ENCODE results near the gene MYCBP.

MYCBP gene

DNA sequence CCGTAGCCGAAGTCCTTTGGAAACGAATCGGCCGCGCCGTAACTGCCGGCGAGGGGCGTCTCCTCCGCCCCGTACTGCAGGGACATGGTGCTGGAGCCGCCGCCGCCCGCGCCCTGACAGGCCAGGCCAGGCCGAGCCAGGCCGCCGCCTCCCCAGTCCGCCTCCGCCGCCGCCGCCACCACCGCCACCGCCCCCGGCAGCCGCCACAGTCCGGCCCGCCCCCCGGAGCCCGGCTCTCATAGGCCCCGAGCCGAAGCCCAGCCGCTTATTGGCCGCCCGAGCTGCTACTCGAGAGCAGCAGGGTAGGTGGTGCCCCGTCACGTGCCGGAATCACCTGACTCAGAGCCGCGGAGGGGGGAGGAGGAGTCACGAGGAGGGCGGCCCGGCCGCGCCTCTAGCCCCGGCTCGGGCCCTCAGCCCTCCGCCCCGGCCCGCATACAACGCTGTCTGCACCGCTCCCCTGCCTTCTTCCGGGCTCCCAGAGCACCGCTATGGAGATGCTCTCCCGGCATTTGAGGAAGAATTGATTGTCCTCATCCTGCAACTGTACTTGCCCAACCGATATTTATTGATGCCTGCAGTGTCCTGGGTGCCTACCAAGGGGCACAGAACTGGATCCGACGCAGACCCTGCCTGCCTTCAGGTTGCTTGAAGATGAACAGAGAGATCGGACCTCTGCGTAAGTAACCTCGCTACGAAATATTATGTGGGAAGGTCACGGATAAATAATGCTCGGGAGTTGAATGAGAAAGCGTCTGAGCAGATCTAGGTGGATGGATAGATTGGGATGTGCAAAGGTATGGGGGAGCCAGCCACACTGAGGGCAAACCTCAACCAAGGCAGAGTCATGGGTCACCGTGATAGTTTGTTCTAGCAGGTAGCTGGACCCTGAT is 13.3 kb downstream of the MYCBP start, which contains the start of gene RRAGC:
TSS of gene RRAGC (minus strand) at position 212 of the 893 bp plus-strand sequence. CDS start at position 86, 126 bp downstream.
- TF ChIP-seq, protein P1, sequence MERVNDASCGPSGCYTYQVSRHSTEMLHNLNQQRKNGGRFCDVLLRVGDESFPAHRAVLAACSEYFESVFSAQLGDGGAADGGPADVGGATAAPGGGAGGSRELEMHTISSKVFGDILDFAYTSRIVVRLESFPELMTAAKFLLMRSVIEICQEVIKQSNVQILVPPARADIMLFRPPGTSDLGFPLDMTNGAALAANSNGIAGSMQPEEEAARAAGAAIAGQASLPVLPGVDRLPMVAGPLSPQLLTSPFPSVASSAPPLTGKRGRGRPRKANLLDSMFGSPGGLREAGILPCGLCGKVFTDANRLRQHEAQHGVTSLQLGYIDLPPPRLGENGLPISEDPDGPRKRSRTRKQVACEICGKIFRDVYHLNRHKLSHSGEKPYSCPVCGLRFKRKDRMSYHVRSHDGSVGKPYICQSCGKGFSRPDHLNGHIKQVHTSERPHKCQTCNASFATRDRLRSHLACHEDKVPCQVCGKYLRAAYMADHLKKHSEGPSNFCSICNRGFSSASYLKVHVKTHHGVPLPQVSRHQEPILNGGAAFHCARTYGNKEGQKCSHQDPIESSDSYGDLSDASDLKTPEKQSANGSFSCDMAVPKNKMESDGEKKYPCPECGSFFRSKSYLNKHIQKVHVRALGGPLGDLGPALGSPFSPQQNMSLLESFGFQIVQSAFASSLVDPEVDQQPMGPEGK (CRISPR knock-in tag; IDR thresholded peaks at IDR 0.05; ENCODE audit: borderline replicate concordance), result no peak
- TF ChIP-seq ARNTL (CRISPR knock-in tag; IDR thresholded peaks at IDR 0.05; ENCODE audit: borderline replicate concordance, low read depth), result peak; percentile 88; the same call in 1 of the 2 replicates
- TF ChIP-seq, protein P2, sequence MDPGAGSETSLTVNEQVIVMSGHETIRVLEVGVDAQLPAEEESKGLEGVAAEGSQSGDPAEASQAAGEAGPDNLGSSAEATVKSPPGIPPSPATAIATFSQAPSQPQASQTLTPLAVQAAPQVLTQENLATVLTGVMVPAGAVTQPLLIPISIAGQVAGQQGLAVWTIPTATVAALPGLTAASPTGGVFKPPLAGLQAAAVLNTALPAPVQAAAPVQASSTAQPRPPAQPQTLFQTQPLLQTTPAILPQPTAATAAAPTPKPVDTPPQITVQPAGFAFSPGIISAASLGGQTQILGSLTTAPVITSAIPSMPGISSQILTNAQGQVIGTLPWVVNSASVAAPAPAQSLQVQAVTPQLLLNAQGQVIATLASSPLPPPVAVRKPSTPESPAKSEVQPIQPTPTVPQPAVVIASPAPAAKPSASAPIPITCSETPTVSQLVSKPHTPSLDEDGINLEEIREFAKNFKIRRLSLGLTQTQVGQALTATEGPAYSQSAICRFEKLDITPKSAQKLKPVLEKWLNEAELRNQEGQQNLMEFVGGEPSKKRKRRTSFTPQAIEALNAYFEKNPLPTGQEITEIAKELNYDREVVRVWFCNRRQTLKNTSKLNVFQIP (CRISPR knock-in tag; IDR thresholded peaks at IDR 0.05; ENCODE audit: borderline replicate concordance, low read depth), result no peak
- TF ChIP-seq, protein P3, sequence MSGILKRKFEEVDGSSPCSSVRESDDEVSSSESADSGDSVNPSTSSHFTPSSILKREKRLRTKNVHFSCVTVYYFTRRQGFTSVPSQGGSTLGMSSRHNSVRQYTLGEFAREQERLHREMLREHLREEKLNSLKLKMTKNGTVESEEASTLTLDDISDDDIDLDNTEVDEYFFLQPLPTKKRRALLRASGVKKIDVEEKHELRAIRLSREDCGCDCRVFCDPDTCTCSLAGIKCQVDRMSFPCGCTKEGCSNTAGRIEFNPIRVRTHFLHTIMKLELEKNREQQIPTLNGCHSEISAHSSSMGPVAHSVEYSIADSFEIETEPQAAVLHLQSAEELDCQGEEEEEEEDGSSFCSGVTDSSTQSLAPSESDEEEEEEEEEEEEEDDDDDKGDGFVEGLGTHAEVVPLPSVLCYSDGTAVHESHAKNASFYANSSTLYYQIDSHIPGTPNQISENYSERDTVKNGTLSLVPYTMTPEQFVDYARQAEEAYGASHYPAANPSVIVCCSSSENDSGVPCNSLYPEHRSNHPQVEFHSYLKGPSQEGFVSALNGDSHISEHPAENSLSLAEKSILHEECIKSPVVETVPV (CRISPR knock-in tag; IDR thresholded peaks at IDR 0.05), result no peak
- peak; percentile 98 for ATAC-seq

DNA sequence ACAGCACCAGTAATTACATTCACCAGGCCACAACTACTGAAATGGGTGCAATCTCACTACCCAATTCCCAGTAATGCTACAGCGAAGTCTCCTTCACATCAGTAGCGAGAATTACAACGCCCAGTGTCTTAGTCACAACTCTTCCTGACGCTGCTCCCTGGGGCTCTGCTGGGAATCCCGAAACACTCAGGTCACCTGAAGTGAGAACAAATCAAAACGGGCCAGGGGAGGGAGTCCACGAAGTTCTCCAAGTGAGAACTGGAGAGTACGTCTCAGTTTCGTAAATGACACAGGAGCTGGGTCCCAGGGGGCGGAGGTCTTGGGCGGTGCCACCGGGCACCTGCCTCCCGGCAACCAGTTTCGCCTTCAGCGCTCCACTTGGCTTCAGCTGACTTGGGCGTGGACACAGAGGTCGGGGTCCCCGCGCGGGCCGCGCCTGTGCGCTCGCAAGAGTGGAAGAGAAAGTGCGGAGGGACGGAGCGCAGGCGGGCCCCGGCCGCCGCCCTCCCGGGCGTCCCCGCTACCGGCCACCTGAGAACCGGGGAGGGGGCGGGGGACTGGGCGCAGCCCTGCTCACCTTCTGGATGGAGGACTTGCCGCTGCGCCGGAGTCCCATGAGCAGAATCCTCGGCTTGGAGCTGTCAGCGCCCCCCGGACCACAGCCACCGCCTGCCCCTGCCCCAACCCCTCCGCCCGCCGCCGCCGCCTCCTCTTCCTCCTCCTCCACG is 14.2 kb downstream of the MYCBP start:
- no peak for TF ChIP-seq ZFP30 (CRISPR knock-in tag; IDR thresholded peaks at IDR 0.05)
- no peak for TF ChIP-seq RARB (CRISPR knock-in tag; IDR thresholded peaks at IDR 0.05)
- no peak for TF ChIP-seq ZC3H10 (CRISPR knock-in tag; IDR thresholded peaks at IDR 0.05)
- TF ChIP-seq ARNTL (CRISPR knock-in tag; IDR thresholded peaks at IDR 0.05; ENCODE audit: borderline replicate concordance, low read depth), result no peak
- TF ChIP-seq GLIS3 (CRISPR knock-in tag; IDR thresholded peaks at IDR 0.05), result no peak
- no peak for TF ChIP-seq BACH2 (CRISPR knock-in tag; IDR thresholded peaks at IDR 0.05; ENCODE audit: borderline replicate concordance)
- no peak for TF ChIP-seq PPARA (CRISPR knock-in tag; IDR thresholded peaks at IDR 0.05; ENCODE audit: borderline replicate concordance)
- TF ChIP-seq TCF4 (CRISPR knock-in tag; IDR thresholded peaks at IDR 0.05; ENCODE audit: borderline replicate concordance), result no peak
- TF ChIP-seq, protein P3 (CRISPR knock-in tag; IDR thresholded peaks at IDR 0.05), result no peak
- TF ChIP-seq ESRRG (CRISPR knock-in tag; IDR thresholded peaks at IDR 0.05), result no peak
- TF ChIP-seq ZFP3 (CRISPR knock-in tag; IDR thresholded peaks at IDR 0.05), result no peak
- TF ChIP-seq CSDC2 (CRISPR knock-in tag; IDR thresholded peaks at IDR 0.05), result no peak
- TF ChIP-seq, protein P2 (CRISPR knock-in tag; IDR thresholded peaks at IDR 0.05; ENCODE audit: borderline replicate concordance, low read depth), result no peak
- TF ChIP-seq, protein P4, sequence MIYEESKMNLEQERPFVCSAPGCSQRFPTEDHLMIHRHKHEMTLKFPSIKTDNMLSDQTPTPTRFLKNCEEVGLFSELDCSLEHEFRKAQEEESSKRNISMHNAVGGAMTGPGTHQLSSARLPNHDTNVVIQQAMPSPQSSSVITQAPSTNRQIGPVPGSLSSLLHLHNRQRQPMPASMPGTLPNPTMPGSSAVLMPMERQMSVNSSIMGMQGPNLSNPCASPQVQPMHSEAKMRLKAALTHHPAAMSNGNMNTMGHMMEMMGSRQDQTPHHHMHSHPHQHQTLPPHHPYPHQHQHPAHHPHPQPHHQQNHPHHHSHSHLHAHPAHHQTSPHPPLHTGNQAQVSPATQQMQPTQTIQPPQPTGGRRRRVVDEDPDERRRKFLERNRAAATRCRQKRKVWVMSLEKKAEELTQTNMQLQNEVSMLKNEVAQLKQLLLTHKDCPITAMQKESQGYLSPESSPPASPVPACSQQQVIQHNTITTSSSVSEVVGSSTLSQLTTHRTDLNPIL (CRISPR knock-in tag; IDR thresholded peaks at IDR 0.05; ENCODE audit: low read depth), result no peak
- no peak for TF ChIP-seq ISL1 (CRISPR knock-in tag; IDR thresholded peaks at IDR 0.05)
- TF ChIP-seq ZNF70 (CRISPR knock-in tag; IDR thresholded peaks at IDR 0.05), result no peak
- ATAC-seq, result peak; percentile 30

DNA sequence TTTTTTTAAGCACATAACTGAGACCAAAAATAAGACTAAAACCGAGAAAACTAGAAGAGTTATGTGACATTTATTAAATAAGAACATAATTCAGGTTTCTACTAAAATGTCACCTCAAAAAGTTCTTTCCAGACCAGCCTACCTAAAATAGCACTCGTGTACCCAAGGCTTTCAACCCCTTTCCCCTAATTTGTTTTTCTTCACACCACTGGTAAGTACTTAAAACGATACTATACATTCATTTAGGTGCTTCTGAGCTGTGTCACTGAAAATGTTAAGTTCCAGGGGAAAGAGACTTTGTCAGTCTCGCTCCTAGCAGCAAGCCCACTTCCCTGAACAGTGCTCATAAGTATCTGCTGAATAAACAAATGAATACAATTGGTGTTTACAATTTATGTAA is 20.4 kb downstream of the MYCBP start:
- TF ChIP-seq ISL1 (CRISPR knock-in tag; IDR thresholded peaks at IDR 0.05), result no peak
- TF ChIP-seq ZFP30 (CRISPR knock-in tag; IDR thresholded peaks at IDR 0.05), result no peak
- TF ChIP-seq, protein P2 (CRISPR knock-in tag; IDR thresholded peaks at IDR 0.05; ENCODE audit: borderline replicate concordance, low read depth), result no peak
- no peak for TF ChIP-seq SNAI2 (CRISPR knock-in tag; IDR thresholded peaks at IDR 0.05)
- TF ChIP-seq ARNTL (CRISPR knock-in tag; IDR thresholded peaks at IDR 0.05; ENCODE audit: borderline replicate concordance, low read depth), result no peak
- no peak for TF ChIP-seq ZC3H10 (CRISPR knock-in tag; IDR thresholded peaks at IDR 0.05)
- no peak for TF ChIP-seq ZNF8 (CRISPR knock-in tag; IDR thresholded peaks at IDR 0.05)
- no peak for TF ChIP-seq PPARA (CRISPR knock-in tag; IDR thresholded peaks at IDR 0.05; ENCODE audit: borderline replicate concordance)
- TF ChIP-seq BACH2 (CRISPR knock-in tag; IDR thresholded peaks at IDR 0.05; ENCODE audit: borderline replicate concordance), result no peak
- TF ChIP-seq ZFP3 (CRISPR knock-in tag; IDR thresholded peaks at IDR 0.05), result no peak
- TF ChIP-seq, protein P1 (CRISPR knock-in tag; IDR thresholded peaks at IDR 0.05; ENCODE audit: borderline replicate concordance), result no peak
- TF ChIP-seq GLIS3 (CRISPR knock-in tag; IDR thresholded peaks at IDR 0.05), result no peak
- no peak for ATAC-seq
